Astrocyte (in vitro differentiated cells and primary cell): ENCODE measurements around the gene CDCA4.

Experiments used
- EZH2 ChIP-seq: IDR thresholded peaks from 2 replicates; pipeline ENCODE4 v1.6.1; 2012; ENCODE audit warnings: mild to moderate bottlenecking, low read length, inconsistent platforms; ENCODE audit not compliant: insufficient read depth
- TF ChIP-seq, protein P1 (sequence below): IDR thresholded peaks from 2 replicates; pipeline ENCODE4 v1.5.1; 2011; ENCODE audit warnings: low read depth, mild to moderate bottlenecking, inconsistent platforms, low read length, moderate library complexity; ENCODE audit not compliant: insufficient read depth

GRCh38 chr14:104986487-104987164 lies 34.3 kb downstream of the CDCA4 start:
- TF ChIP-seq, protein P1, sequence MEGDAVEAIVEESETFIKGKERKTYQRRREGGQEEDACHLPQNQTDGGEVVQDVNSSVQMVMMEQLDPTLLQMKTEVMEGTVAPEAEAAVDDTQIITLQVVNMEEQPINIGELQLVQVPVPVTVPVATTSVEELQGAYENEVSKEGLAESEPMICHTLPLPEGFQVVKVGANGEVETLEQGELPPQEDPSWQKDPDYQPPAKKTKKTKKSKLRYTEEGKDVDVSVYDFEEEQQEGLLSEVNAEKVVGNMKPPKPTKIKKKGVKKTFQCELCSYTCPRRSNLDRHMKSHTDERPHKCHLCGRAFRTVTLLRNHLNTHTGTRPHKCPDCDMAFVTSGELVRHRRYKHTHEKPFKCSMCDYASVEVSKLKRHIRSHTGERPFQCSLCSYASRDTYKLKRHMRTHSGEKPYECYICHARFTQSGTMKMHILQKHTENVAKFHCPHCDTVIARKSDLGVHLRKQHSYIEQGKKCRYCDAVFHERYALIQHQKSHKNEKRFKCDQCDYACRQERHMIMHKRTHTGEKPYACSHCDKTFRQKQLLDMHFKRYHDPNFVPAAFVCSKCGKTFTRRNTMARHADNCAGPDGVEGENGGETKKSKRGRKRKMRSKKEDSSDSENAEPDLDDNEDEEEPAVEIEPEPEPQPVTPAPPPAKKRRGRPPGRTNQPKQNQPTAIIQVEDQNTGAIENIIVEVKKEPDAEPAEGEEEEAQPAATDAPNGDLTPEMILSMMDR: no peak
- TF ChIP-seq EZH2: no peak
